Head of caudate nucleus (tissue), 42 donors: ENCODE measurements around the gene OR10C1.
A peak's percentile ranks its signal among the peaks of the same experiment; 100 is the strongest.

Experiments used
- DNase-seq, 42 donors: peaks; one replicate each; pipeline versions ENCODE4 v3.0.0 to v3.0.0-alpha.2; 2020 to 2021; ENCODE audit warnings: mixed read lengths in 7 of 42
- intact Hi-C: fragments of 100-400 bp; cut with DNase I; formaldehyde crosslinking; loops from one replicate; pipeline ENCODE4 v1.15.0; 2022

OR10C1 gene

DNA sequence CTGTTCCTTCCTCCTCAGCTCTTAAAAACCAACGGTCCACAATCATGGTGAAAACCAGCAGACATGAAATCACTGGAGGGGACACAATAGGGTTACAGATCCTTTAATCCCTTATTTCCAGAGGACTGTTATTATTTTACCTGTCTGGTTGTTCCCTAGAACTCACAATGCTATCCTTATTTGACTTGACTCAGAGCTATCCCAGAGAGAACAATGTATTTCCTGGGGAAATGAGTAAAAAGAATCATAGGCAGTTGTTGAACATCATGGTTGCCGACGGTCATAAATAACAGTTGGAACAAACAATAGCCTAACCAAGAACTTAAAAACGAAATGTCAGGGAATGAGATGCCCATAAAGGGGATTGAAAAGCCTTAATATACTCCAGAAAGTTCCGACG, 27.1 kb downstream of the OR10C1 start:
- no peak for DNase-seq
- intact Hi-C loops = no loop called here

GRCh38 chr6:29474996-29475395, 35.9 kb downstream of the OR10C1 start:
- no peak for DNase-seq
- intact Hi-C loops = no loop called here

GRCh38 chr6:29477923-29478450, 38.9 kb downstream of the OR10C1 start:
- intact Hi-C loops = no loop called here
- DNase-seq = no peak

DNA sequence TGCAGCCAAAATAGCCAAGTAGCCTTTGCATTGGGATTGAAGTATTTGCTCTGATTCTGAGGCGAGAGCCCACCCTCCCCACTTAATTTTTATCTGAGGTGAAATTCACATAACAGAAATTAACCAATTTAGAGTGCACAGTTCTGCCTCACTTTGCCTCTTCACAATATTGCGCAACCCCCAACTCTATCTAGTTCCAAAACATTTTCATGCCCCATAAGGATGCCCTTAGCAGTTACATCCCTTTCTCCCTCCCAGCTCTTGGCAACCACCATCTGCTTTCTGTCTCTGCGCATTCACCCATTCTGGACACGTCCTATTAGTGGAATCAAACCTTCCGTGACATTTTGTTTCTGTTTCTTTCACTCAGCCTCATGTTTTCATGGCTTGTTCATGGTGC, 39.6 kb downstream of the OR10C1 start:
- DNase-seq = no peak
- intact Hi-C loops = no loop called here

GRCh38 chr6:29479560-29479959, 40.5 kb downstream of the OR10C1 start:
- no peak for DNase-seq
- intact Hi-C loops = no loop called here

- DNase-seq = no peak
- intact Hi-C loops = no loop called here
Observed at GRCh38 chr6:29483186-29483585, 44.1 kb downstream of the OR10C1 start.

- DNase-seq = no peak
- intact Hi-C loops = no loop called here
Observed at GRCh38 chr6:29483735-29484134, 44.6 kb downstream of the OR10C1 start.

- DNase-seq = peak in 1 of 42 donors; percentile 10
- intact Hi-C loops = no loop called here
Observed at GRCh38 chr6:29486577-29486976, 47.5 kb downstream of the OR10C1 start.

GRCh38 chr6:29487131-29487530, 48.0 kb downstream of the OR10C1 start:
- intact Hi-C loops = no loop called here
- peak in 1 of 42 donors; percentile 24 for DNase-seq

- DNase-seq = peak in 1 of 42 donors; percentile 7
- intact Hi-C loops = no loop called here
Observed at GRCh38 chr6:29487660-29488059, 48.6 kb downstream of the OR10C1 start, which contains the start of gene MAS1L. MAS1L (minus strand) TSS chr6:29487956; CDS start chr6:29487902, 54 bp downstream.

DNA sequence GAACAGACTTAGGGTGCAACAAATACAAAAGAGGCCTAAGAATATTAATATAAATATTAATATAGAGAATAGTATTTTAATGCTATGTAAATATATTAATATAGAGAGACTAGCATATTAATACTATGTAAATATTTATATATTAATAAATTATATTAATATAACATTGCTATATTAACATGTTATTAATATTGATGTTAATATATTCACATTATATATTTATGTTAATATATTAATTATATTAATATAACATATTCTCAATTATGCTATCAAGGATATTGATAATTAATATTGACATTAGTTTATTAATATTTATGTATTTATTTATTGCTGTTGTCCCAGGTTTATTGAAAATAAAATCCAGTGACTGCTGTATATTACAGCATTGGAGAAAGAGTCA, 49.8 kb downstream of the OR10C1 start:
- DNase-seq = no peak
- intact Hi-C loops = no loop called here

DNA sequence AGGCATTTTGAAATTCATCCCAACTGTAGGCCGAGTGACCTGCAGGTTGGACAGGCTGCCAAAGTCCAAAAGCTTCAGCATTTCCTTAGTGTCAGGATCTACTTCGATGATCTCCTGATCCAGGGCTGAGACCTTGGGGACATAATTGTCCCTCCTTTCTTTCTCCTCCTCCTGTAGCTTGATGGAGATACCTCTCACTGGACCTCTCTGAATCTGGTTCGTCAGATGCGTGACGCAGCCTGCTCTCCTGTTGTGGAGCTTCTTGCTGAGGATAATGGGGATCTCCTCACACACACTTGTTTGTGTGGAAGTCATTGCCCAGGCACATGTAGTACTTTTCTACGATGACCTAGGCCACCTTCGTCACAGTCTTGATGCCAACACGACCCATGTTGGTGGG, 50.2 kb downstream of the OR10C1 start:
- no peak for DNase-seq
- intact Hi-C loops = no loop called here

DNA sequence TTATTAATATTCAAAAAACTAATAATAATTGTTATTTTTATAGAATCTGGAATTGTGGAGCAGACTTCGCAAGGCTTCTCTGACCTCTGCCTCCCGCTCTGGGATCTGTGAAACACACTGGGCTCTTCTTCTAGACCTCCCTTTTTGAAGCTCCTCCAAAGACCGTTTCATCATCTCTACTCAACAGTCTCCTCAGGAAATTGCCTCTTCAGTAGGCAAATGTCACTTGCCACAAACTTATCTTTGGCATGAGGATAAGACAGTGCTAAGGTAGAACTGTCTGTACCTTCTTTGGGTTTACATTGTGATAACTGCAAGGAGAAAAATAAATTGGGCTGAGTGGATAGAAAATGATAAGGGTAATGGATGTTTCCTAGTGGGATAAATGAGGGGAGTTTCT, 50.9 kb downstream of the OR10C1 start:
- intact Hi-C loops = no loop called here
- DNase-seq = peak in 1 of 42 donors; percentile 3

DNA sequence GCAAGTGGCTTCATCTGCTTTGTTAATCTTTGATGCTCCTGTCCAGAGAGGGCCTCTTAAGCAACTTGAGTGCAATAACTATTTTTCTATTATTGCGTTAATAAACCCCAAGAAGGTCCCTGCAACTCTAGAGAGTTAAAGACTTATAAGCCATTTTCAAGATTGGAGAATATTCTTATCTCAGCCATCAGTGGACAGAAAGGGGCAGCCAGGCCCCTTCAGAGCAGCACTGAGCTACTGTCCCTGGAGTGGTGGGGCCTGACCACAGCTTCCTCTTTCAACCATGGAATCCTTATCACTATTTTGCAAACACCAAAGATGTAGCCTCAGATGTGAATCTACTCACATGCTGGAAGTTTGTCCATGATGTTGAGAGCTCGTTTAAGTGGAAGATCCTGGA, 51.4 kb downstream of the OR10C1 start:
- no peak for DNase-seq
- intact Hi-C loops = no loop called here
